ENCODE results near the gene UXS1. TPM values are rescaled to one million over a fixed set of nuclear protein-coding genes. Genes with fewer than 3 reads are reported as not detected.

The UXS1 gene
- total RNA-seq, 4 donors from 2014 or later: 32.2 to 94.2 (median 36.0) TPM

- no peaks in the 10 kb centered on the region for H3K9me3 ChIP-seq
- no peak for DNase-seq
- TF ChIP-seq POLR2A (IDR thresholded peaks at IDR 0.05) (no peak), CTCF (IDR thresholded peaks at IDR 0.05) (no peak)
- H3K4me3 ChIP-seq (replicated peaks in 1 of 3): no peak overlapping the region
- 62 to 74% methylated on average over 3 of the region's 3 CpGs for WGBS, 2 donors
- H3K27ac ChIP-seq: no peak overlapping the region
- intact Hi-C loops (cut with DNase I): no loop called here
- no peaks in the 10 kb centered on the region for H3K4me1 ChIP-seq
- H3K36me3 ChIP-seq: no peaks in the 10 kb centered on the region
- no peaks in the 10 kb centered on the region for H3K27me3 ChIP-seq
Observed at GRCh38 chr2:106147159-106147558, 46.9 kb downstream of the UXS1 start.

GRCh38 chr2:106144621-106145331 lies 49.3 kb downstream of the UXS1 start:
- 92 to 96% methylated on average over 21 of the region's 21 CpGs for WGBS, 2 donors
- Histone ChIP-seq H3K27ac (no peak overlapping the region), H3K4me3 (replicated peaks in 1 of 3) (no peak overlapping the region), H3K9me3 (no peaks in the 10 kb centered on the region), H3K4me1 (peaks cover 8 to 11% of the 10 kb centered on the region in 2 donors), H3K36me3 (no peaks in the 10 kb centered on the region), H3K27me3 (no peaks in the 10 kb centered on the region)
- intact Hi-C loops (cut with DNase I): no loop called here
- TF ChIP-seq POLR2A (IDR thresholded peaks at IDR 0.05) (no peak), CTCF (IDR thresholded peaks at IDR 0.05) (no peak)
- no peak for DNase-seq

GRCh38 chr2:106143495-106144215 lies 50.4 kb downstream of the UXS1 start:
- Histone ChIP-seq H3K4me1 (peaks cover 19 to 22% of the 10 kb centered on the region in 2 donors), H3K9me3 (no peaks in the 10 kb centered on the region), H3K4me3 (replicated peaks in 1 of 3) (no peak overlapping the region), H3K36me3 (no peaks in the 10 kb centered on the region), H3K27ac (no peak overlapping the region), H3K27me3 (no peaks in the 10 kb centered on the region)
- intact Hi-C loops (cut with DNase I): no loop called here
- 91 to 97% methylated on average over 7 of the region's 7 CpGs for WGBS, 2 donors
- DNase-seq: no peak
- no peak for TF ChIP-seq POLR2A (IDR thresholded peaks at IDR 0.05)
- no peak for TF ChIP-seq CTCF (IDR thresholded peaks at IDR 0.05)

GRCh38 chr2:106142683-106143082 lies 51.4 kb downstream of the UXS1 start:
- no peak overlapping the region for H3K27ac ChIP-seq
- H3K9me3 ChIP-seq: no peaks in the 10 kb centered on the region
- no peaks in the 10 kb centered on the region for H3K36me3 ChIP-seq
- TF ChIP-seq POLR2A (IDR thresholded peaks at IDR 0.05) (no peak), CTCF (IDR thresholded peaks at IDR 0.05) (no peak)
- WGBS, 2 donors: 94 to 97% methylated on average over 3 of the region's 3 CpGs
- H3K4me1 ChIP-seq: peaks cover 21 to 27% of the 10 kb centered on the region in 2 donors
- H3K27me3 ChIP-seq: no peaks in the 10 kb centered on the region
- DNase-seq: no peak
- intact Hi-C loops (cut with DNase I): no loop called here
- no peak overlapping the region for H3K4me3 ChIP-seq (replicated peaks in 1 of 3)

GRCh38 chr2:106140913-106141312 lies 53.2 kb downstream of the UXS1 start:
- no peak overlapping the region for H3K27ac ChIP-seq
- intact Hi-C loops (cut with DNase I): no loop called here
- H3K4me1 ChIP-seq: peaks cover 21 to 27% of the 10 kb centered on the region in 2 donors
- TF ChIP-seq CTCF (IDR thresholded peaks at IDR 0.05) (no peak), POLR2A (IDR thresholded peaks at IDR 0.05) (no peak)
- no peaks in the 10 kb centered on the region for H3K36me3 ChIP-seq
- DNase-seq: no peak
- no peak overlapping the region for H3K4me3 ChIP-seq (replicated peaks in 1 of 3)
- H3K9me3 ChIP-seq: no peaks in the 10 kb centered on the region
- H3K27me3 ChIP-seq: no peaks in the 10 kb centered on the region
- 72 to 83% methylated on average over 2 of the region's 2 CpGs for WGBS, 2 donors
